Measurements from ENCODE around the gene PPP2R1B. TPM values are rescaled to one million over a fixed set of nuclear protein-coding genes. Genes with fewer than 3 reads are reported as not detected.

The PPP2R1B gene
- total and polyA plus RNA-seq, 8 donors: 26.4 to 31.5 (median 29.4) TPM

DNA sequence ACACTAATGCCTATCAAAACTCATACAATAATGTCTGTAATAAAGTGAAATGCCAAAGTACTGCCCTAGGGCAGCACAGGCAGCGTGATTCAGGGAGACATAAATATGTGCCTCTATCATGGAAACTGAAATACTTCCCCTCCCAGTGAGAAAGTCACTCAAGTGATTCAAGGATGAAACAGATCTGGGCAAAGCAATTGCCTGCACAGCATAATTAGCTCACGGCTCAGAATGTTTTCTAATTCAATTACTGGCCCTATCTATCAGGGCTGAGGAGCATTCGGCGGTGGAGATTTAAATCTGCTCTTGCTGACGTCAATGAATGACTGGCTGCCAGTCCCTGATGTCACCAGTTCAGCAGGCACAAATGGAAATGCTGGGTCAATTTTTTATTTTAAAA is 27.7 kb upstream of the PPP2R1B start:
- TF ChIP-seq, protein P1, sequence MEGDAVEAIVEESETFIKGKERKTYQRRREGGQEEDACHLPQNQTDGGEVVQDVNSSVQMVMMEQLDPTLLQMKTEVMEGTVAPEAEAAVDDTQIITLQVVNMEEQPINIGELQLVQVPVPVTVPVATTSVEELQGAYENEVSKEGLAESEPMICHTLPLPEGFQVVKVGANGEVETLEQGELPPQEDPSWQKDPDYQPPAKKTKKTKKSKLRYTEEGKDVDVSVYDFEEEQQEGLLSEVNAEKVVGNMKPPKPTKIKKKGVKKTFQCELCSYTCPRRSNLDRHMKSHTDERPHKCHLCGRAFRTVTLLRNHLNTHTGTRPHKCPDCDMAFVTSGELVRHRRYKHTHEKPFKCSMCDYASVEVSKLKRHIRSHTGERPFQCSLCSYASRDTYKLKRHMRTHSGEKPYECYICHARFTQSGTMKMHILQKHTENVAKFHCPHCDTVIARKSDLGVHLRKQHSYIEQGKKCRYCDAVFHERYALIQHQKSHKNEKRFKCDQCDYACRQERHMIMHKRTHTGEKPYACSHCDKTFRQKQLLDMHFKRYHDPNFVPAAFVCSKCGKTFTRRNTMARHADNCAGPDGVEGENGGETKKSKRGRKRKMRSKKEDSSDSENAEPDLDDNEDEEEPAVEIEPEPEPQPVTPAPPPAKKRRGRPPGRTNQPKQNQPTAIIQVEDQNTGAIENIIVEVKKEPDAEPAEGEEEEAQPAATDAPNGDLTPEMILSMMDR (IDR thresholded peaks at IDR 0.05): no peak
- no peaks in the 10 kb centered on the region for H3K4me1 ChIP-seq
- ATAC-seq (no peak), DNase-seq (no peak)
- H3K9me3 ChIP-seq: peaks cover 0 to 9% of the 10 kb centered on the region in 2 donors
- H3K4me3 ChIP-seq: no peak overlapping the region
- intact Hi-C loops (cut with DNase I): no loop called here
- no peak overlapping the region for H3K27ac ChIP-seq
- no peaks in the 10 kb centered on the region for H3K27me3 ChIP-seq
- H3K36me3 ChIP-seq: no peaks in the 10 kb centered on the region

- intact Hi-C loops (cut with DNase I): no loop called here
- no peak for ATAC-seq
Measured at GRCh38 chr11:111792955-111793500, 26.8 kb upstream of the PPP2R1B start.

GRCh38 chr11:111792314-111792713 is 26.1 kb upstream of the PPP2R1B start:
- H3K36me3 ChIP-seq: no peaks in the 10 kb centered on the region
- TF ChIP-seq, protein P1 (IDR thresholded peaks at IDR 0.05): no peak
- H3K27ac ChIP-seq: no peak overlapping the region
- ATAC-seq (no peak), DNase-seq (no peak)
- no peaks in the 10 kb centered on the region for H3K4me1 ChIP-seq
- no peaks in the 10 kb centered on the region for H3K27me3 ChIP-seq
- H3K4me3 ChIP-seq: no peak overlapping the region
- peaks cover 0 to 4% of the 10 kb centered on the region in 2 donors for H3K9me3 ChIP-seq
- intact Hi-C loops (cut with DNase I): no loop called here

More at GRCh38 chr11:111792955-111793500, 26.8 kb upstream of the PPP2R1B start:
- H3K4me3 ChIP-seq: no peak overlapping the region
- TF ChIP-seq, protein P1 (IDR thresholded peaks at IDR 0.05): no peak
- H3K36me3 ChIP-seq: no peaks in the 10 kb centered on the region
- H3K27ac ChIP-seq: no peak overlapping the region
- no peaks in the 10 kb centered on the region for H3K4me1 ChIP-seq
- DNase-seq: no peak
- peaks cover 0 to 9% of the 10 kb centered on the region in 2 donors for H3K9me3 ChIP-seq
- no peaks in the 10 kb centered on the region for H3K27me3 ChIP-seq

- Histone ChIP-seq H3K4me1 (no peaks in the 10 kb centered on the region), H3K4me3 (no peak overlapping the region), H3K36me3 (peaks cover 0 to 20% of the 10 kb centered on the region in 2 donors), H3K9me3 (no peaks in the 10 kb centered on the region), H3K27me3 (no peaks in the 10 kb centered on the region), H3K27ac (no peak overlapping the region)
- TF ChIP-seq, protein P1 (IDR thresholded peaks at IDR 0.05): no peak
- no peak for ATAC-seq
- intact Hi-C loops (cut with DNase I): no loop called here
- no peak for DNase-seq
Measured at GRCh38 chr11:111788464-111788863, 22.3 kb upstream of the PPP2R1B start.

DNA sequence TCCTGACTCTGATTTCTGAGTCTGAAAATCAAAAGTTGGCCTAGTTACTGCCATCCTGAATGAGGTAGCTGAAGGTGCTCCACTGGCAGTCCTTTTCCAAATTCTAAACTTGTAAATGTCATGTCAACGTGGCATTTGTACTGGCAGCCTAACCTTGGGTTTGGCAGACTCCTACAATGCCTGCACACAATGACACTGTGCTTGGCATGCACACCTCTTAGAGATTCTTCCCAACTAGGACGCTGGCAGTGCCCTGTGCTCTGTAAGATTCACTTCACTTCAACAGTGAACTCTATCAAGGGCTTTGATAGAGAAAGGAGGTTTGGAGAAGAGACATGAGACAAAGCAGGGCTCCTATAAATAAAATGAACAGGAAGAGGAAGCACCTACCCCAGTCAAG is 21.9 kb upstream of the PPP2R1B start:
- Histone ChIP-seq H3K4me1 (no peaks in the 10 kb centered on the region), H3K9me3 (no peaks in the 10 kb centered on the region), H3K27ac (no peak overlapping the region), H3K4me3 (no peak overlapping the region), H3K27me3 (no peaks in the 10 kb centered on the region), H3K36me3 (peaks cover 0 to 20% of the 10 kb centered on the region in 2 donors)
- no peak for ATAC-seq
- TF ChIP-seq, protein P1 (IDR thresholded peaks at IDR 0.05): no peak
- DNase-seq: no peak
- intact Hi-C loops (cut with DNase I): no loop called here
